ENCODE results near the gene PPP1R37. TPM values are rescaled to one million over a fixed set of nuclear protein-coding genes. Genes with fewer than 3 reads are reported as not detected.

Gene PPP1R37
- total and polyA plus RNA-seq, 2 of the 8 experiments (the other 6 are each of a cell fraction or from before 2014, with no cell fraction given): 14.6 to 25.7 TPM

- no peak overlapping the region for H3K4ac ChIP-seq (replicated peaks; ENCODE audit: insufficient read length, low read depth, low read length)
- no peak overlapping the region for H2BK20ac ChIP-seq (ENCODE audit: low read length)
- peaks cover 3 to 14% of the 10 kb centered on the region in 2 experiments for H4K20me1 ChIP-seq (replicated peaks in 1 of 2; ENCODE audit: control insufficient read depth in 1 of 2, insufficient read depth in 2 of 2, low read length in 2 of 2)
- no peak overlapping the region for H3K4me2 ChIP-seq (ENCODE audit: insufficient read depth in 1 of 2, low read depth in 2 of 2, low read length in 2 of 2)
- no peak overlapping the region for H4K5ac ChIP-seq (ENCODE audit: insufficient read length, low read depth, low read length)
- H2BK5ac ChIP-seq (ENCODE audit: low read depth, low read length): no peak overlapping the region
- ChIA-PET CTCF (ENCODE audit: partially characterized antibody) (interaction anchor here (0.9 to 5.6 kb wide), 7 partner anchors 18 to 143 kb away, joined by 3 to 44 read pairs (median 4); partner anchors contain the start of genes BLOC1S3 and TRAPPC6A), POLR2A (ENCODE audit: partially characterized antibody) (interaction anchor here (0.8 to 1.0 kb wide), 2 partner anchors 32 to 50 kb away, joined by 3 read pairs; partner anchors contain the start of gene PPP1R37)
- H2BK15ac ChIP-seq (ENCODE audit: low read length): no peak overlapping the region
- no peak overlapping the region for H3K14ac ChIP-seq (ENCODE audit: insufficient read length)
- no peak overlapping the region for H4K8ac ChIP-seq (ENCODE audit: extremely low read depth, insufficient read depth, low read length)
- H3K79me2 ChIP-seq (ENCODE audit: control insufficient read depth in 1 of 2, insufficient read depth in 2 of 2, low read length in 2 of 2): no peaks in the 10 kb centered on the region
- no peak overlapping the region for H2AK5ac ChIP-seq (ENCODE audit: low read depth, low read length)
- H3K4me3 ChIP-seq (ENCODE audit: extremely low read depth in 1 of 4, insufficient read depth in 2 of 4, low read depth in 3 of 4, low read length in 4 of 4): no peak overlapping the region
- H3K18ac ChIP-seq (ENCODE audit: extremely low read depth, low read length): no peak overlapping the region
- H3K9ac ChIP-seq (replicated peaks in 1 of 4; ENCODE audit: extremely low read depth in 1 of 4, low read depth in 3 of 4, low read length in 3 of 4): no peak overlapping the region
- peaks cover 12% of the 10 kb centered on the region for H3K79me1 ChIP-seq (ENCODE audit: low read depth, low read length)
- H3K4me1 ChIP-seq (replicated peaks in 1 of 4; ENCODE audit: control insufficient read depth in 3 of 4, insufficient read depth in 4 of 4, low read length in 3 of 4): peaks cover 0 to 8% (median 5%) of the 10 kb centered on the region in 4 experiments; a peak in 5 of 7 replicates
- no peak for TF ChIP-seq NANOG (IDR thresholded peaks at IDR 0.05; ENCODE audit: insufficient read depth, low read depth, low read length, poor library complexity, severe bottlenecking)
- no peak for TF ChIP-seq MAFK (IDR thresholded peaks at IDR 0.05; ENCODE audit: low read depth, low read length)
- TF ChIP-seq SIN3A (conservative IDR thresholded peaks at IDR 0.05 in 1 of 2, IDR thresholded peaks at IDR 0.05 in 1 of 2; ENCODE audit: low read depth in 1 of 2, low read length in 2 of 2): no peak
- TF ChIP-seq POLR2A (IDR thresholded peaks at IDR 0.05; ENCODE audit: control extremely low read depth in 1 of 2, low read depth in 2 of 2, low read length in 2 of 2): no peak
- no peak for TF ChIP-seq TEAD4 (IDR thresholded peaks at IDR 0.05; ENCODE audit: low read depth, low read length)
- no peak for TF ChIP-seq CEBPB (IDR thresholded peaks at IDR 0.05; ENCODE audit: low read depth, low read length)
- no peak overlapping the region for H2BK120ac ChIP-seq (replicated peaks; ENCODE audit: low read depth, low read length)
- WGBS, 2 experiments (ENCODE audit: extremely low coverage in 1 of 2, insufficient coverage in 1 of 2, insufficient read length in 1 of 2, insufficient replicate concordance in 2 of 2, low coverage in 1 of 2, low lambda C conversion rate in 2 of 2, missing lambda C conversion rate in 1 of 2): 86% methylated on average over 9 of the region's 9 CpGs; no CpG with 5 or more reads in 1 of the 2 experiments
- no peak for DNase-seq (ENCODE audit: low read depth in 1 of 2, low spot score in 2 of 2)
- no peak overlapping the region for H3K27ac ChIP-seq (ENCODE audit: low read depth, low read length)
- H3K9me3 ChIP-seq (ENCODE audit: insufficient read depth in 2 of 2, low read depth in 1 of 2, low read length in 1 of 2): no peaks in the 10 kb centered on the region
- H2BK12ac ChIP-seq (ENCODE audit: low read depth, low read length): no peak overlapping the region
- H3K23me2 ChIP-seq (ENCODE audit: low read depth, low read length): no peaks in the 10 kb centered on the region
- no peak overlapping the region for H3K56ac ChIP-seq (replicated peaks; ENCODE audit: insufficient read length, low read depth, low read length)
- no peak overlapping the region for H2AFZ ChIP-seq (ENCODE audit: low read length)
- H3K36me3 ChIP-seq (ENCODE audit: control insufficient read depth in 2 of 4, insufficient read depth in 4 of 4, low read length in 3 of 4): peaks cover 2 to 17% (median 7%) of the 10 kb centered on the region in 4 experiments; a peak in 5 of 8 replicates
- no peak overlapping the region for H3K23ac ChIP-seq (ENCODE audit: insufficient read length)
- no peaks in the 10 kb centered on the region for H3K27me3 ChIP-seq (replicated peaks in 1 of 4; ENCODE audit: control insufficient read depth in 3 of 4, extremely low read depth in 1 of 4, insufficient read depth in 3 of 4, low read length in 3 of 4)
- no peak for FAIRE-seq
- no peak overlapping the region for H4K91ac ChIP-seq (replicated peaks; ENCODE audit: insufficient read length, low read length)
These were observed 49.7 kb downstream of the PPP1R37 start for GRCh38 chr19:45142726-45143110.
